ENCODE data around the gene IGF1.

IGF1 gene

GRCh38 chr12:102487226-102487625 is 6.9 kb upstream of the IGF1 start:
- no peak for DNase-seq

GRCh38 chr12:102486153-102486552 is 5.8 kb upstream of the IGF1 start:
- no peak for DNase-seq

GRCh38 chr12:102484428-102484958 is 4.1 kb upstream of the IGF1 start:
- DNase-seq, result peak; percentile 45

- no peak for DNase-seq
These were observed 3.7 kb upstream of the IGF1 start for GRCh38 chr12:102484017-102484416.

- no peak for DNase-seq
These were observed 3.1 kb upstream of the IGF1 start for GRCh38 chr12:102483466-102483865.

- DNase-seq, result no peak
These were observed 1.5 kb upstream of the IGF1 start for GRCh38 chr12:102481705-102482425.

GRCh38 chr12:102479939-102480338 is 424 bp downstream of the IGF1 start:
- no peak for DNase-seq

GRCh38 chr12:102479099-102479885 is 1.1 kb downstream of the IGF1 start:
- no peak for DNase-seq

- peak; percentile 16 for DNase-seq
These were observed 1.8 kb downstream of the IGF1 start for GRCh38 chr12:102478405-102479098.

GRCh38 chr12:102475355-102475754 is 5.0 kb downstream of the IGF1 start:
- no peak for DNase-seq

GRCh38 chr12:102474438-102475064 is 5.8 kb downstream of the IGF1 start:
- no peak for DNase-seq

GRCh38 chr12:102472496-102472895 is 7.9 kb downstream of the IGF1 start:
- no peak for DNase-seq

- DNase-seq, result no peak
These were observed 8.8 kb downstream of the IGF1 start for GRCh38 chr12:102471556-102471955.

GRCh38 chr12:102470945-102471344 is 9.4 kb downstream of the IGF1 start:
- no peak for DNase-seq

- no peak for DNase-seq
These were observed 12.0 kb downstream of the IGF1 start for GRCh38 chr12:102468261-102468915.

- DNase-seq, result no peak
These were observed 14.4 kb downstream of the IGF1 start for GRCh38 chr12:102465762-102466560.

- DNase-seq, result no peak
These were observed 16.6 kb downstream of the IGF1 start for GRCh38 chr12:102463659-102464249.

GRCh38 chr12:102462795-102463465 is 17.4 kb downstream of the IGF1 start:
- DNase-seq, result no peak

GRCh38 chr12:102462386-102462785 is 18.0 kb downstream of the IGF1 start:
- DNase-seq, result no peak

- no peak for DNase-seq
These were observed 18.9 kb downstream of the IGF1 start for GRCh38 chr12:102461501-102461900.

- DNase-seq, result no peak
These were observed 21.0 kb downstream of the IGF1 start for GRCh38 chr12:102459314-102459713.
